Right atrium auricular region (tissue), 2 donors: ENCODE measurements around the gene NUDT3. TPM values are rescaled to one million over a fixed set of nuclear protein-coding genes. Genes with fewer than 3 reads are reported as not detected.

Experiments used
- DNase-seq: peaks from one replicate; pipeline ENCODE4 v3.0.0-alpha.2; 2019; ENCODE audit warnings: low spot score
- H3K27ac ChIP-seq, 2 donors: fragments of 200-600 bp; sonication (generic); 1 replicate in 1 of 2; 2 replicates in 1 of 2; pipeline ENCODE4 v1.5.1; 2016 to 2019
- H3K27me3 ChIP-seq, 2 donors: fragments of 200-600 bp; sonication (generic); one replicate each; pipeline versions ENCODE4 v1.5.1 to v1.6.0; 2017 to 2019
- H3K36me3 ChIP-seq: fragments of 200-600 bp; sonication (generic); one replicate; pipeline ENCODE4 v1.5.1; 2016
- H3K4me1 ChIP-seq, 2 donors: fragments of 200-600 bp; sonication (generic); one replicate each; pipeline versions ENCODE4 v1.5.1 to v1.6.0; 2017 to 2019
- H3K4me3 ChIP-seq, 2 donors: fragments of 200-600 bp; sonication (generic); 1 replicate in 1 of 2; 2 replicates in 1 of 2; pipeline ENCODE4 v1.5.1; 2017 to 2019; ENCODE audit warnings: mild to moderate bottlenecking in 1 of 2, moderate library complexity in 1 of 2
- H3K9me3 ChIP-seq, 2 donors: fragments of 200-600 bp; sonication (generic); one replicate each; pipeline ENCODE4 v1.5.1; 2019
- CTCF ChIP-seq, 2 donors: fragments of 200-600 bp; sonication (generic); IDR thresholded peaks; one replicate each; pipeline ENCODE4 v1.5.1; 2019; ENCODE audit warnings: antibody characterized with exemption in 2 of 2
- total RNA-seq, 2 donors: library from RNA; depleted of rRNA; stranded (reverse); fragments of >200 nt; gene quantifications; one replicate each; pipeline ENCODE4 v1.1.0, GENCODE V29; 2016

The NUDT3 gene
- total RNA-seq, result 10 to 100 TPM; 47.2 to 53.5 TPM

- peak; percentile 93 for DNase-seq
- no peaks in the 10 kb centered on the region for H3K36me3 ChIP-seq
- TF ChIP-seq CTCF (IDR thresholded peaks at IDR 0.05), result peak; percentile 77 to 86
- H3K4me1 ChIP-seq, result peaks cover 0 to 42% of the 10 kb centered on the region in 2 donors
- H3K27ac ChIP-seq, result peak within 1 kb of the TSS; percentile 88 to 95
- H3K9me3 ChIP-seq, result peaks cover 0 to 3% of the 10 kb centered on the region in 2 donors
- H3K27me3 ChIP-seq, result no peaks in the 10 kb centered on the region
- peak within 1 kb of the TSS; percentile 76 to 83 for H3K4me3 ChIP-seq
Observed at GRCh38 chr6:34392497-34393190, at the start of gene NUDT3. NUDT3 (minus strand) TSS chr6:34392669; CDS start chr6:34392362, 307 bp downstream.

- Histone ChIP-seq H3K27me3 (no peaks in the 10 kb centered on the region), H3K27ac (no peak overlapping the region), H3K36me3 (no peaks in the 10 kb centered on the region), H3K9me3 (no peaks in the 10 kb centered on the region), H3K4me3 (no peak overlapping the region), H3K4me1 (no peaks in the 10 kb centered on the region)
- no peak for TF ChIP-seq CTCF (IDR thresholded peaks at IDR 0.05)
- DNase-seq, result no peak
Observed at GRCh38 chr6:34441526-34441925, 49.1 kb upstream of the NUDT3 start.

GRCh38 chr6:34439442-34439841 lies 47.0 kb upstream of the NUDT3 start:
- Histone ChIP-seq H3K27me3 (no peaks in the 10 kb centered on the region), H3K27ac (no peak overlapping the region)
- no peak for DNase-seq

GRCh38 chr6:34438705-34439104 lies 46.2 kb upstream of the NUDT3 start:
- H3K4me1 ChIP-seq, result no peaks in the 10 kb centered on the region
- H3K4me3 ChIP-seq, result no peak overlapping the region
- TF ChIP-seq CTCF (IDR thresholded peaks at IDR 0.05), result no peak
- no peak for DNase-seq
- H3K9me3 ChIP-seq, result no peaks in the 10 kb centered on the region
- H3K27ac ChIP-seq, result no peak overlapping the region
- H3K27me3 ChIP-seq, result no peaks in the 10 kb centered on the region
- H3K36me3 ChIP-seq, result no peaks in the 10 kb centered on the region

More at GRCh38 chr6:34439442-34439841, 47.0 kb upstream of the NUDT3 start:
- Histone ChIP-seq H3K4me1 (no peaks in the 10 kb centered on the region), H3K9me3 (no peaks in the 10 kb centered on the region), H3K36me3 (no peaks in the 10 kb centered on the region), H3K4me3 (no peak overlapping the region)
- TF ChIP-seq CTCF (IDR thresholded peaks at IDR 0.05), result no peak

GRCh38 chr6:34437644-34437970 lies 45.1 kb upstream of the NUDT3 start:
- no peak for DNase-seq
- no peak overlapping the region for H3K4me3 ChIP-seq
- no peaks in the 10 kb centered on the region for H3K9me3 ChIP-seq
- no peak overlapping the region for H3K27ac ChIP-seq
- no peaks in the 10 kb centered on the region for H3K4me1 ChIP-seq
- H3K27me3 ChIP-seq, result no peaks in the 10 kb centered on the region
- no peaks in the 10 kb centered on the region for H3K36me3 ChIP-seq
- TF ChIP-seq CTCF (IDR thresholded peaks at IDR 0.05), result no peak
